GM04504 (cell line): ENCODE results near the gene MAP2K4.
"Not testable (repeated sequence)": the region's sequence is repeated elsewhere in the genome, so short reads cannot be mapped to it uniquely, and the experiment has no call there.

Experiments used
- DNase-seq: peaks from one replicate; pipeline ENCODE4 v3.0.0-alpha.2; 2012; ENCODE audit warnings: low read depth

Gene MAP2K4

GRCh38 chr17:12162187-12162586 is 141.5 kb downstream of the MAP2K4 start:
- DNase-seq: not testable (repeated sequence)

- DNase-seq: no peak
Observed at GRCh38 chr17:12164085-12164484, 143.4 kb downstream of the MAP2K4 start.

- DNase-seq: no peak
Observed at GRCh38 chr17:12178644-12179330, 158.1 kb downstream of the MAP2K4 start.

- DNase-seq: peak; percentile 22
Observed at GRCh38 chr17:12180644-12181261, 160.1 kb downstream of the MAP2K4 start.

GRCh38 chr17:12187658-12188057 is 167.0 kb downstream of the MAP2K4 start:
- no peak for DNase-seq

DNA sequence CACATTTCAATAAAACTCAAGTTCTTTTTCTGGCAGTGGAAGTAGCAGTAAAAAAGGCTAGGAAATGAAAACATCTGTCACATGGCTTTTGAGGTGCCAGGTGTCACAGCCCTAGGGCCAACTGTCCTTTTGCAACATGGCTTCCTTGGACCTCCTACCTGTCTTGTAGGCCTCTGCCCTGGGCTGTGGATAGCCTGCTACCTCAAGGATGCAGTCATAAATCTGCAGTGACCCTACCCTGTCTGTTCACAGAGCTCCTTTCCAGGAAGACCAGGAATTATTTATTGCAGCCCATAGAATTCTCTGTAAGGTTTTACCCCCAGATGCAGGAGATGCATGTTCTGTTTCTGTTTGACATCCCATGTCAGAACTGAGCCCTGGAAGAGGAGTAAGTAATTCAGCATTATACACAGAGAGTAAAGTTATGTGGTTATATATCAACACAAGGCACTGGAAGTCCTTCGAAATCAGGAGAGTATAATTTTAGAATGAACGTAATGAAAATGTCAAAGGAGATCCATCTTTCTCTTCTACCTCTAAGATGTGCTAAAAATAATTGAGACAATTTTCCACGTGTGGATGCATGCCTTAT is 172.6 kb downstream of the MAP2K4 start:
- no peak for DNase-seq
